Erythroblast (primary cell): ENCODE results near the gene GLTP.
A peak's percentile ranks its signal among the peaks of the same experiment; 100 is the strongest.

Experiments used
- GATA1 ChIP-seq: IDR thresholded peaks from 2 replicates; pipeline ENCODE4 v1.6.1; 2011; ENCODE audit warnings: low read depth, mild to moderate bottlenecking, control low read depth, low read length, moderate library complexity
- POLR2A ChIP-seq: IDR thresholded peaks from 2 replicates; pipeline ENCODE4 v1.6.1; 2011; ENCODE audit warnings: mild to moderate bottlenecking, low read length

DNA sequence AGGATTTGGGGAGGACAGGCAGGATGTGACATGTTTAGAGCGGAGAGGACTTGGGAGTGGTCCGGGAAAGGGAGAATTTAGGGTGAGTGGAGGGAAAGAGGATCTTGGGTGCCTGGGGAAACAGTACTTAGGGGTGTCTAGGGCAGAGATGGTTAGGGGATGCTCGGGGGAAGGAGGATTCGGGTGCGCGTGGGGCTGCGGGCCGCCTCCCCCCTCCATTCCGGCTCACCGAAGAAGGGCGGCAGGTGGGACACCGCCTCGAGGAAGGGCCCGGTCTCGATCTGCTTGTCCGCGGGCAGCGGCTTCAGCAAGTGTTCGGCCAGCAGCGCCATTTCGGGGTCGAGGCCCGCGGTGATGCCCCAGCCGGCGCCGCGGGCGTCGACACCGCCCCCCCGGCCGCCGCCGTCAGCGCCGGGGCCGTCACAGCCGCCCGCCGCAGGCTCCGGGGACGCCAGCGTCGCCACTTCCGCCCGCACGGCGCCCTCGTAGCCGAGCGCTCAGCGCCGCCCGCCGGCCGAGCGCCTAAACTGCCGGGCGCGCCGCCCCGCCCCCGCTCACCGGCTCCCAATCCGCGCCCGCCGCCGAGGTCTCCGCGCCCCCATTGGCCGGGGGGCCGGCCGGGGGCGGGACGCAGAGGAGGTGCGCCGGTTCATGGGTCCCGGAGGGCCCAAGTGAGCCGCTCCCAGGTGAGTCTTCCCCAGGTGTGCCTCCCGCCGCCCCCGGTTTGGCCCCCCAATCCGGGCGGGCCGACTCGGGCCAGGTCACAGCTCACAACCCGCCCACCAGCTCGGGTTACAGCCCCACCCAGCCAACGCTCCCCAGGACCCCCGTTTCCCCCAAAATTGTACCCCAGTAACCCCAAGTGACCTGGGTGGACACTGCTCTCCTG, at the start of gene GLTP:
- peak; percentile 38 for TF ChIP-seq POLR2A
- no peak for TF ChIP-seq GATA1
